ENCODE measurements around the gene IBA57. TPM values are rescaled to one million over a fixed set of nuclear protein-coding genes. Genes with fewer than 3 reads are reported as not detected.
"Not testable (repeated sequence)": the region's sequence is repeated elsewhere in the genome, so short reads cannot be mapped to it uniquely, and the experiment has no call there.

IBA57 gene
- total RNA-seq, 1 experiment from 2014 or later: 16.5 TPM

- DNase-seq (ENCODE audit: low spot score): no peak
Observed at GRCh38 chr1:228211531-228212414, 46.2 kb downstream of the IBA57 start.

GRCh38 chr1:228212415-228212965 lies 46.9 kb downstream of the IBA57 start:
- DNase-seq (ENCODE audit: low spot score): no peak

GRCh38 chr1:228212966-228213844 lies 47.6 kb downstream of the IBA57 start:
- peak; percentile 74 for DNase-seq (ENCODE audit: low spot score)

- no peak for DNase-seq (ENCODE audit: low spot score)
Observed at GRCh38 chr1:228213917-228214808, 48.6 kb downstream of the IBA57 start.

- DNase-seq (ENCODE audit: low spot score): no peak
Observed at GRCh38 chr1:228214921-228215662, 49.5 kb downstream of the IBA57 start.

GRCh38 chr1:228215663-228216116 lies 50.1 kb downstream of the IBA57 start:
- DNase-seq (ENCODE audit: low spot score): no peak

GRCh38 chr1:228216371-228217320 lies 51.0 kb downstream of the IBA57 start:
- no peak for DNase-seq (ENCODE audit: low spot score)

GRCh38 chr1:228217551-228218344 lies 52.1 kb downstream of the IBA57 start:
- no peak for DNase-seq (ENCODE audit: low spot score)

GRCh38 chr1:228218513-228219244 lies 53.1 kb downstream of the IBA57 start:
- no peak for DNase-seq (ENCODE audit: low spot score)

GRCh38 chr1:228219245-228219961 lies 53.8 kb downstream of the IBA57 start:
- DNase-seq (ENCODE audit: low spot score): no peak

GRCh38 chr1:228219962-228220780 lies 54.6 kb downstream of the IBA57 start:
- DNase-seq (ENCODE audit: low spot score): no peak

GRCh38 chr1:228221097-228221496 lies 55.5 kb downstream of the IBA57 start:
- not testable (repeated sequence) for DNase-seq (ENCODE audit: low spot score)

- no peak for DNase-seq (ENCODE audit: low spot score)
Observed at GRCh38 chr1:228222548-228222947, 56.9 kb downstream of the IBA57 start.

GRCh38 chr1:228224198-228225164 lies 58.9 kb downstream of the IBA57 start:
- DNase-seq (ENCODE audit: low spot score): no peak
